Adrenal gland (tissue), 19 donors: ENCODE data around the gene TMEM150C. TPM values are rescaled to one million over a fixed set of nuclear protein-coding genes. Genes with fewer than 3 reads are reported as not detected.

ENCODE experiments used
- DNase-seq, 7 donors: peaks; one replicate each; pipeline ENCODE4 v3.0.0-alpha.2; 2019 to 2020
- H3K27ac ChIP-seq, 5 donors: fragments of 200-600 bp; sonication (generic) in 4 of 5; 1 replicate in 3 of 5; 2 replicates in 2 of 5; pipeline versions ENCODE4 v1.5.1 to v1.8.0; 2016 to 2020; ENCODE audit warnings: mild to moderate bottlenecking in 1 of 5
- H3K27me3 ChIP-seq: fragments of 200-600 bp; 2 replicates; pipeline ENCODE4 v1.8.0; 2021
- H3K36me3 ChIP-seq, 2 donors: fragments of 200-600 bp; replicated peaks in 1 of 2; 1 replicate in 1 of 2; 2 replicates in 1 of 2; pipeline versions ENCODE4 v1.5.1 to v1.8.0; 2018 to 2022
- H3K4me1 ChIP-seq, 2 donors: fragments of 200-600 bp; replicated peaks in 1 of 2; 1 replicate in 1 of 2; 2 replicates in 1 of 2; pipeline versions ENCODE4 v1.5.1 to v1.8.0; 2018 to 2021
- H3K4me3 ChIP-seq, 4 donors: fragments of 200-600 bp; sonication (generic) in 3 of 4; one replicate each; pipeline ENCODE4 v1.5.1; 2016 to 2018
- H3K9me3 ChIP-seq, 3 donors: fragments of 200-600 bp; sonication (generic) in 1 of 3; replicated peaks in 1 of 3; 1 replicate in 2 of 3; 2 replicates in 1 of 3; pipeline versions ENCODE4 v1.5.1 to v1.8.0; 2016 to 2021
- POLR2A ChIP-seq, 2 donors: fragments of 450-650 bp; IDR thresholded peaks; one replicate each; pipeline ENCODE4 v1.6.1; 2017; ENCODE audit warnings: antibody characterized with exemption in 2 of 2, mild to moderate bottlenecking in 2 of 2, moderate library complexity in 1 of 2
- WGBS, 4 donors: extraction: QIAGEN DNeasy Blood & Tissue Kit in 2 of 4; methylation state at CpG; one replicate each; pipeline versions ENCODE4 v1.1.5 to v1.1.7; 2013 to 2017; 5-methylcytosine and 5-hydroxymethylcytosine counted together
- intact Hi-C, 2 donors: fragments of 100-400 bp; cut with DNase I; formaldehyde crosslinking; loops; one replicate each; pipeline versions ENCODE4 v1.14.1 to v1.15.0; 2022 to 2023
- long read RNA-seq, 10 donors: library from polyadenylated mRNA in 3 of 10; unstranded in 2 of 10; stranded (forward) in 1 of 10; transcript quantifications; one replicate each; pipeline ENCODE4 v2.0.0 and lab custom pipeline, GENCODE V29; 2021 to 2026
- polyA plus RNA-seq, 3 donors: library from polyadenylated mRNA; stranded (reverse); fragments of 200-250 nt in 2 of 3; fragments of 350-450 nt in 1 of 3; fragmentation: Illumina TruSeq in 1 of 3; extraction: RNeasy Lipid Tissue Mini Kit (QIAGEN cat#74804) in 1 of 3; gene quantifications; one replicate each; pipeline ENCODE4 v1.2.3, GENCODE V29; 2013 to 2014
- total RNA-seq, 9 donors: library from RNA; depleted of rRNA in 4 of 9; stranded (reverse); fragments of >200 nt in 4 of 9; fragments of 120-200 nt in 1 of 9; fragmentation: NEBNext Ultra II Directional in 1 of 9; extraction: Animal tissue kit (Norgen Biotek cat#: 25700) in 1 of 9; gene quantifications; one replicate each; pipeline versions ENCODE4 v1.1.0 to v1.2.4, GENCODE V29; 2013 to 2023
- TF ChIP-seq, protein P1 (sequence below), 6 experiments: fragments of 450-650 bp in 4 of 6; fragments of 200-600 bp in 2 of 6; sonication (generic) in 1 of 6; IDR thresholded peaks; 1 replicate in 5 of 6; 2 replicates in 1 of 6; pipeline versions ENCODE4 v1.5.1 to v1.8.0; 2016 to 2021; ENCODE audit warnings: antibody characterized with exemption in 6 of 6, mild to moderate bottlenecking in 2 of 6, moderate library complexity in 1 of 6
- donor health status: healthy with polysubstance abuse.
- donor health status: Bipolar disorder and iron deficiency.
- donor health status: DM: yes; HTN: yes; CAD: no.
- donor health status: DM: no; HTN: no; CAD: no.
- donor health status: DM: no; HTN: no; CAD: no.
- donor health status: DM: yes; HTN: yes; CAD: no.

The TMEM150C gene
- total RNA-seq (100 to 1,000 TPM in 4 of 9 donors, 10 to 100 TPM in 4, 1 to 10 TPM in 1; 8.0 to 254 (median 92.1) TPM), polyA plus RNA-seq (10 to 100 TPM; 14.0 to 79.2 (median 41.7) TPM)
- long read RNA-seq, donor 1, partial matches to known transcripts: 0 of 3 reads
- long read RNA-seq, donor 1, other reads (novel, unspliced or antisense): 0 of 3 reads
- long read RNA-seq, donor 2, partial matches to known transcripts: 0 of 1 reads
- long read RNA-seq, donor 2, other reads (novel, unspliced or antisense): 0 of 1 reads
- long read RNA-seq, donor 3, partial matches to known transcripts: 0 of 2 reads
- long read RNA-seq, donor 3, other reads (novel, unspliced or antisense): 0 of 2 reads
- long read RNA-seq, donor 4, transcript TMEM150C-201 (8 exons, 1,990 nt): minor isoform, 22 of 76 reads
- long read RNA-seq, donor 4, transcript TMEM150C-204 (8 exons, 3,296 nt): major isoform, 27 of 76 reads
- long read RNA-seq, donor 4, partial matches to known transcripts: 5 of 76 reads
- long read RNA-seq, donor 4, other reads (novel, unspliced or antisense): 22 of 76 reads
- long read RNA-seq, donor 5, transcript TMEM150C-204 (8 exons, 3,296 nt): minor isoform, 47 of 172 reads
- long read RNA-seq, donor 5, transcript TMEM150C-201 (8 exons, 1,990 nt): major isoform, 105 of 172 reads
- long read RNA-seq, donor 5, partial matches to known transcripts: 1 of 172 reads
- long read RNA-seq, donor 5, other reads (novel, unspliced or antisense): 19 of 172 reads
- long read RNA-seq, donor 6, transcript TMEM150C-204 (8 exons, 3,296 nt): minor isoform, 15 of 68 reads
- long read RNA-seq, donor 6, transcript TMEM150C-201 (8 exons, 1,990 nt): major isoform, 24 of 68 reads
- long read RNA-seq, donor 6, partial matches to known transcripts: 2 of 68 reads
- long read RNA-seq, donor 6, other reads (novel, unspliced or antisense): 27 of 68 reads
- long read RNA-seq, donor 7, partial matches to known transcripts: 0 of 1 reads
- long read RNA-seq, donor 7, other reads (novel, unspliced or antisense): 0 of 1 reads
- long read RNA-seq, donor 8, partial matches to known transcripts: 0 of 2 reads
- long read RNA-seq, donor 8, other reads (novel, unspliced or antisense): 0 of 2 reads
- long read RNA-seq, donor 9, partial matches to known transcripts: 0 of 2 reads
- long read RNA-seq, donor 9, other reads (novel, unspliced or antisense): 0 of 2 reads
- long read RNA-seq, donor 10: 0 reads

DNA sequence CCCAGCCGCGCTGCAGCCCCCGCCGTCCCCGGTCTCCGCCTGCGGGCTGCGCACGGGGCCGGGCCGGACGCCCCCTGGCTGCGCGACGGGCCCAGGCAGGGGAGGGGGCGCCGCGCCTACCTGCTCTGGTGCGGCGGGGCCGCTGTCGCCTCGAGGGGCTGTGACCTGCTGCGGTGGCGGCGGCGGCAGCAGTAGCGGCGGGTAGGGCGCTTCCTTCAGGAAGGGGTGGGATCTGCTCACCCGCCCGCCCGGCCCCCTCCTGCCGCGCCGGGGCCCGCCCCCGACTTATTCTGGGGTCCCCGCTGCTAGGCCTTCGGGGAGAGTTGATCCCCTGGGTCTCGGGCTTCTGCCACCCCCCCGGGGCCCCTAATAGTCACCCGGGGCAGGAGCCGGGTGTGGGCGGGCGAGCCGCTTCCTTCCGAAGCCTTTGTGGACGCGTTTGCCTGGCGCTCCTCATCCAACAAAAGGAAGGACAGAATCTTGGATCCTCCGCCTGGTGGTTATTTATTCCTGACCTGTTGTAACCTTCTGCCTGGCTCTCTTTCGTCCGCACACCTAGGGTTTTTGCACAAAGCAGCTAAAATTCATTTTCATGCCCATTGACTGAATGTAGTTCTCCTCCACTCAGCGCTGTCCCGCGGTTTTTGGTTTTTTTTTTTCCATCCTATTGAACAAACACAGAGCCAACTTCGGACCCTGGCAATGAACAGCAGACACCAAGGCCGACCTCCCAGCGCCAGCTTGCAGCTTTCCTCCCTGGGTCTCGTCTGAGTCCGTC is at the start of gene TMEM150C:
Gene TMEM150C, minus strand, starts transcription at position 203 of the 778 bp plus-strand sequence. CDS start 57,331 bp downstream, outside the sequence.
- Histone ChIP-seq H3K9me3 (no peaks in the 10 kb centered on the region), H3K36me3 (no peaks in the 10 kb centered on the region), H3K27ac (peak within 1 kb of the TSS in 4 of 5 donors; percentile 26 to 81 (median 64)), H3K27me3 (no peaks in the 10 kb centered on the region), H3K4me1 (peaks cover 0 to 11% of the 10 kb centered on the region in 2 donors), H3K4me3 (peak within 1 kb of the TSS in 3 of 4 donors; percentile 15 to 95 (median 82))
- WGBS, 4 donors: 2 to 16% (median 7%) methylated on average over 14 to 62 of the region's 62 CpGs
- intact Hi-C loops: no loop called here
- TF ChIP-seq, protein P1, sequence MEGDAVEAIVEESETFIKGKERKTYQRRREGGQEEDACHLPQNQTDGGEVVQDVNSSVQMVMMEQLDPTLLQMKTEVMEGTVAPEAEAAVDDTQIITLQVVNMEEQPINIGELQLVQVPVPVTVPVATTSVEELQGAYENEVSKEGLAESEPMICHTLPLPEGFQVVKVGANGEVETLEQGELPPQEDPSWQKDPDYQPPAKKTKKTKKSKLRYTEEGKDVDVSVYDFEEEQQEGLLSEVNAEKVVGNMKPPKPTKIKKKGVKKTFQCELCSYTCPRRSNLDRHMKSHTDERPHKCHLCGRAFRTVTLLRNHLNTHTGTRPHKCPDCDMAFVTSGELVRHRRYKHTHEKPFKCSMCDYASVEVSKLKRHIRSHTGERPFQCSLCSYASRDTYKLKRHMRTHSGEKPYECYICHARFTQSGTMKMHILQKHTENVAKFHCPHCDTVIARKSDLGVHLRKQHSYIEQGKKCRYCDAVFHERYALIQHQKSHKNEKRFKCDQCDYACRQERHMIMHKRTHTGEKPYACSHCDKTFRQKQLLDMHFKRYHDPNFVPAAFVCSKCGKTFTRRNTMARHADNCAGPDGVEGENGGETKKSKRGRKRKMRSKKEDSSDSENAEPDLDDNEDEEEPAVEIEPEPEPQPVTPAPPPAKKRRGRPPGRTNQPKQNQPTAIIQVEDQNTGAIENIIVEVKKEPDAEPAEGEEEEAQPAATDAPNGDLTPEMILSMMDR (IDR thresholded peaks at IDR 0.05): peak in 5 of 6 experiments; percentile 22 to 40 (median 32)
- TF ChIP-seq POLR2A (IDR thresholded peaks at IDR 0.05): peak in 1 of 2 donors; percentile 66
- DNase-seq: peak; percentile 45 to 74 (median 53)

DNA sequence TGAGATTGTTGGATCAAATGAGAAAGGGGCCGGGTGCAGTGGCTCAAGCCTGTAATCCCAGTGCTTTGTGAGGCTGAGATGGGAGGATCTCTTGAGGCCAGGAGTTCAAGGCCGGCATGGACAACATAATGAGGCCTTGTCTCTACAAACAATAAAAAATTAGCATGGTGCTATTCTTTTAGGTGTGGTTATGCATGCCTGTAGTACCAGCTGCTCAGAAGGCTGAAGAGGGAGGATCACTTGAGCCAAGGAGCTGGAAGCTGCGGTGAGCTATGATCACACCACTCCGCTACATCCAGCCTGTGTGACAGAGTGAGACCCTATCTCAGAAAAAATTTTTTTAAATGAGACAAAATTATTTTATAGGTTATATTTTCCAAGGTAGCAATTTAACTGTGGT is 49.7 kb upstream of the TMEM150C start:
- intact Hi-C loops: no loop called here
- no peak overlapping the region for H3K27ac ChIP-seq
- no peak for DNase-seq
- no peak overlapping the region for H3K4me3 ChIP-seq
- 93 to 97% (median 95%) methylated on average over 4 of the region's 4 CpGs for WGBS, 4 donors
- no peaks in the 10 kb centered on the region for H3K9me3 ChIP-seq
- no peaks in the 10 kb centered on the region for H3K27me3 ChIP-seq
- H3K36me3 ChIP-seq: no peaks in the 10 kb centered on the region
- no peaks in the 10 kb centered on the region for H3K4me1 ChIP-seq
- no peak for TF ChIP-seq POLR2A (IDR thresholded peaks at IDR 0.05)
- TF ChIP-seq, protein P1 (IDR thresholded peaks at IDR 0.05): no peak

DNA sequence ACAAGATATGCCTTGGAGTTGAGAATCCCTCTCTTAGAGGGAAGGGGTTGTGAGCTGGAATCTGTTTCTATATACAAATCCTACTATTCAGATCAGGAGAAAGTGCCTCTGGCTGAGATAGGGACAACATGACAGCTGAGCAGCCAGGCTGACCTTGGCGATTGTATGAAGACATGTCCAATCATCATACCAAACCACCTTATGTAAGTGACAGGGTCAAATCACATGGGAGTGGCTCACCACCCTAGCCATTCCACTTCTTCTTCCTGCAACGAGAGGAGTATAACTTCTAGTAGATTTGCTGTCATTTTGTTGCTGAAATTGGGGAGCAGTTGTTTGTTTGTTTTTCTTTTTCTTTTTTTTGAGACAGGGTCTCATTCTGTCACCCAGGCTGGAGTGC is 48.3 kb upstream of the TMEM150C start:
- H3K9me3 ChIP-seq: no peaks in the 10 kb centered on the region
- no peaks in the 10 kb centered on the region for H3K36me3 ChIP-seq
- no peaks in the 10 kb centered on the region for H3K27me3 ChIP-seq
- peak in 2 of 7 donors; percentile 30 to 33 for DNase-seq
- WGBS, 4 donors: 59 to 70% (median 68%) methylated on average over 2 of the region's 2 CpGs
- no peak for TF ChIP-seq POLR2A (IDR thresholded peaks at IDR 0.05)
- TF ChIP-seq, protein P1 (IDR thresholded peaks at IDR 0.05): no peak
- intact Hi-C loops: no loop called here
- no peak overlapping the region for H3K4me3 ChIP-seq
- H3K27ac ChIP-seq: no peak overlapping the region
- H3K4me1 ChIP-seq: no peaks in the 10 kb centered on the region
